Left lung (tissue), 10 donors: ENCODE results near the gene WDFY1. TPM values are rescaled to one million over a fixed set of nuclear protein-coding genes. Genes with fewer than 3 reads are reported as not detected.

Source experiments
- ATAC-seq: fragments of 200-7000 bp; cut with Tn5 transposase; one replicate; pipeline ENCODE4 v1.9.1; 2020; ENCODE audit warnings: moderate library complexity
- DNase-seq, 4 donors: peaks; one replicate each; pipeline ENCODE4 v3.0.0-alpha.2; 2013 to 2020
- H3K27ac ChIP-seq, 2 donors: fragments of 200-600 bp; sonication (generic) in 1 of 2; one replicate each; pipeline versions ENCODE4 v1.5.0 to v1.8.0; 2020 to 2021
- H3K27me3 ChIP-seq, 2 donors: fragments of 200-600 bp; sonication (generic) in 1 of 2; one replicate each; pipeline versions ENCODE4 v1.5.0 to v1.8.0; 2020 to 2021
- H3K36me3 ChIP-seq, 2 donors: fragments of 200-600 bp; sonication (generic) in 1 of 2; one replicate each; pipeline versions ENCODE4 v1.5.0 to v1.8.0; 2020 to 2021
- H3K4me1 ChIP-seq, 2 donors: fragments of 200-600 bp; one replicate each; pipeline ENCODE4 v1.8.0; 2021
- H3K4me3 ChIP-seq, 2 donors: fragments of 200-600 bp; sonication (generic) in 1 of 2; one replicate each; pipeline versions ENCODE4 v1.5.0 to v1.8.0; 2020 to 2021; ENCODE audit warnings: mild to moderate bottlenecking in 1 of 2
- H3K9me3 ChIP-seq, 2 donors: fragments of 200-600 bp; sonication (generic) in 1 of 2; one replicate each; pipeline versions ENCODE4 v1.5.0 to v1.8.0; 2020 to 2021
- CTCF ChIP-seq, 2 donors: fragments of 200-600 bp; sonication (generic) in 1 of 2; IDR thresholded peaks; one replicate each; pipeline versions ENCODE4 v1.5.0 to v1.8.0; 2021; ENCODE audit warnings: antibody characterized with exemption in 2 of 2
- intact Hi-C, 2 donors: fragments of 100-400 bp; cut with DNase I; formaldehyde crosslinking; loops; one replicate each; pipeline versions ENCODE4 v1.11.2 to v1.14.2; 2022
- polyA plus RNA-seq, 6 donors: library from polyadenylated mRNA; unstranded; fragments of 120-200 nt; gene quantifications; one replicate each; pipeline ENCODE4 v1.2.1, GENCODE V29; 2013; ENCODE audit not compliant: insufficient read length in 6 of 6
- total RNA-seq, 2 donors: library from RNA; stranded (reverse); fragmentation: NEBNext Ultra II Directional; extraction: Animal tissue kit (Norgen Biotek cat#: 25700); gene quantifications; one replicate each; pipeline ENCODE4 v1.2.1, GENCODE V29; 2021
- donor health status: DM: no; HTN: yes; CAD: no.
- donor health status: DM: no; HTN: no; CAD: no.

WDFY1 gene
- total and polyA plus RNA-seq, 8 donors = 45.5 to 71.9 (median 67.5) TPM

- TF ChIP-seq CTCF (IDR thresholded peaks at IDR 0.05) = no peak
- H3K9me3 ChIP-seq = no peaks in the 10 kb centered on the region
- H3K27ac ChIP-seq = no peak overlapping the region
- DNase-seq (no peak), ATAC-seq (no peak)
- H3K36me3 ChIP-seq = peaks cover 0 to 54% of the 10 kb centered on the region in 2 donors
- intact Hi-C loops = no loop called here
- H3K4me3 ChIP-seq = no peak overlapping the region
- H3K4me1 ChIP-seq = peaks cover 0 to 8% of the 10 kb centered on the region in 2 donors
- no peaks in the 10 kb centered on the region for H3K27me3 ChIP-seq
Measured at GRCh38 chr2:223967981-223968380, 22.8 kb upstream of the WDFY1 start.

DNA sequence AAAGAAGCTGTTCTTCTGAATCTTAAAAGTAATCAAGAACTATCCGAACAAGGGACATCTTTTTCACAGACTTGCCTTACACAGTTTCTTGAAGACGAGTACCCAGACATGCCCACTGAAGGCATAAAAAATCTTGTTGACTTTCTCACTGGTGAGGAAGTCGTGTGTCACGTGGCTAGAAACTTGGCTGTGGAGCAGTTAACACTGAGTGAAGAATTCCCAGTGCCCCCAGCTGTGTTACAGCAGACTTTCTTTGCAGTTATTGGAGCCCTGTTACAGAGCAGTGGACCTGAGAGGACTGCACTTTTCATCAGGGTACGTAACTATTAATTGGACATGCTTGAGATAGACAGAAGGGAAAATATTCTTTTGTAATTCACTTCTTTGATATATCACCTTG, 14.6 kb upstream of the WDFY1 start:
- H3K4me3 ChIP-seq = peak overlapping the region in 1 of 2 donors; percentile 1
- no peak for TF ChIP-seq CTCF (IDR thresholded peaks at IDR 0.05)
- peaks cover 0 to 43% of the 10 kb centered on the region in 2 donors for H3K36me3 ChIP-seq
- no peak for ATAC-seq
- no peaks in the 10 kb centered on the region for H3K27me3 ChIP-seq
- H3K9me3 ChIP-seq = no peaks in the 10 kb centered on the region
- peaks cover 17 to 65% of the 10 kb centered on the region in 2 donors for H3K4me1 ChIP-seq
- peak in 1 of 4 donors; percentile 40 for DNase-seq
- no peak overlapping the region for H3K27ac ChIP-seq
- intact Hi-C loops = no loop called here

GRCh38 chr2:223957092-223957851, 12.1 kb upstream of the WDFY1 start, which contains the start of gene MRPL44:
Gene MRPL44, plus strand, starts transcription at chr2:223957463. Its CDS starts 10 bp downstream, at chr2:223957473.
- peak within 1 kb of the TSS; percentile 86 to 93 for H3K4me3 ChIP-seq
- intact Hi-C loops = no loop called here
- H3K27ac ChIP-seq = peak within 1 kb of the TSS; percentile 88 to 96
- H3K27me3 ChIP-seq = no peaks in the 10 kb centered on the region
- H3K4me1 ChIP-seq = peaks cover 17 to 53% of the 10 kb centered on the region in 2 donors
- peak; percentile 100 for ATAC-seq
- peaks cover 0 to 24% of the 10 kb centered on the region in 2 donors for H3K36me3 ChIP-seq
- peak; percentile 95 to 100 (median 98) for DNase-seq
- no peak for TF ChIP-seq CTCF (IDR thresholded peaks at IDR 0.05)
- no peaks in the 10 kb centered on the region for H3K9me3 ChIP-seq

DNA sequence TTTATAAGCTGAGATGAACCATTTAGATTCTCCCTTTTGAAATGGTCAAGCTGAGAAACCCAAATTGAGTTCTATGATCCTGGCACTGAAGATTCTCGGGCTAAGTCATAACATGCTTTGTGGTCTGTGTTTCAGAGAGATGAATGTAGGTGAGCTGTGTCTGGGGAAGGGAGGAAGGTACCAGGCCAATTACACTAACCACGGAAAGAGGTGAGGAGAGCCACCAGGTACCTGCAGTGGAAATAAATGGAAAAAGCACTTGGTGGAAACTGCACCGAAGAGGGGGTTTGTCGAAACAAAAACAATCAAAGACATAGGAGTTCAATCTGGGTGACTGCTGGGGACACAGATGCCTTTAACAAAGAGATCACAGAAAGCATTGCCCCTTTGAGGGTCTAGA, 11.2 kb upstream of the WDFY1 start:
- Histone ChIP-seq H3K27me3 (no peaks in the 10 kb centered on the region), H3K27ac (peak overlapping the region; percentile 88 to 96), H3K4me1 (peaks cover 13 to 47% of the 10 kb centered on the region in 2 donors), H3K36me3 (peaks cover 0 to 14% of the 10 kb centered on the region in 2 donors), H3K4me3 (peak overlapping the region in 1 of 2 donors; percentile 93), H3K9me3 (no peaks in the 10 kb centered on the region)
- intact Hi-C loops = no loop called here
- no peak for DNase-seq
- ATAC-seq = no peak
- TF ChIP-seq CTCF (IDR thresholded peaks at IDR 0.05) = no peak

DNA sequence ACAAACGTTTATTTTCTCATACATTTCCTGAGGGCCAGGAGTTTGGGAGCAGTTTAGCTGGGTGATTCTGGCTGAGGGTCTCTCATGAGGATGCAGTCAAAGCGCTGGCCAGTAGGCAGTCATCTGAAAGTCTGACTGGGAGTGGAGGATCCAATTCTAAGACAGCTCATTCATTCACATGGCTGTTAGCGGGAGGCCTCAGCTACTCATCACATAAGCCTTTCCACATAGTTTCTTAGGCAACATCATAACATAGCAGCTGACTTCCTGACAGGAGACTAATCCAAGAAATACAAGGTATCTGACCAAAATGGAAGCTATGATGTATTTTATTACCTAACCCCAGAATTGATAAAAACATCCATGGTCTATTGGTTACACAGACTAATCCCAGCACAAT, 9.3 kb upstream of the WDFY1 start:
- peaks cover 17 to 42% of the 10 kb centered on the region in 2 donors for H3K4me1 ChIP-seq
- no peak for ATAC-seq
- no peaks in the 10 kb centered on the region for H3K9me3 ChIP-seq
- no peak for DNase-seq
- H3K4me3 ChIP-seq = no peak overlapping the region
- intact Hi-C loops = no loop called here
- H3K27ac ChIP-seq = no peak overlapping the region
- H3K27me3 ChIP-seq = no peaks in the 10 kb centered on the region
- no peaks in the 10 kb centered on the region for H3K36me3 ChIP-seq
- TF ChIP-seq CTCF (IDR thresholded peaks at IDR 0.05) = no peak
